GM18907 (cell line): ENCODE results near the gene BTBD6.
"Not testable (repeated sequence)": the region's sequence is repeated elsewhere in the genome, so short reads cannot be mapped to it uniquely, and the experiment has no call there.

Experiments
- ATAC-seq: cut with Tn5 transposase; IDR thresholded peaks from one replicate; pipeline ENCODE4 v1.9.1; 2021; ENCODE audit warnings: mild to moderate bottlenecking, moderate library complexity; ENCODE audit not compliant: unreplicated experiment

BTBD6 gene

DNA sequence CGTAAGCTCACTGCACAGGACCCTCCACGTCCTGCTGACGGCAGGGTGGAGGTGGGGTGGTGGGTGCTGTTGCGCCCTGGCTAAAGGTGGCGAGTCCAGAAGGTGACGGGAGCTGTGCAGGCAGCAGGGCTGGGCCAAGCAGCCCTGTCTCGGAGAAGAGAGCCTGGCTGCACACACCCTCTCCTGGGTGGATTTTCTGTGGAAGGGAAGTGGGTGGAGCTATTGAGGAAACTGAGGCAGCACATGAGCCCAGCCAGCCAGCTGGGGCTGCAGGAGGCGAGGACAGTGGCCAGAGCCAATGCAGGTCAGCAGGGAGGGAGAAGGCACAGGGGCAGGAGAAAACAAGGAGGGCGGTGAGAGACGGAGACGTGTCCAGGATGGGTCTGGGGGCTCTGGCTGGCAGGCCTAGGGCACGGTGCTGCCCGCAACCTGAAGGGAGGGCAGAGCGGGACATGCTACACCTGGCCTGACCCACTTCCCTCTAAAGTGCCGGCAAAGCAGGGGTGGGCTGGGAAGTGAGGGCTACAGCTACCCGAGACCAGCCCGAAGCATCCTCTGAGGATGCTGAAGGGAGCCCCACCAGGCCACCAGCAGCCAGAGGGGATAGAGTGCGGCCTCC lies 20.5 kb downstream of the BTBD6 start:
- ATAC-seq = no peak

DNA sequence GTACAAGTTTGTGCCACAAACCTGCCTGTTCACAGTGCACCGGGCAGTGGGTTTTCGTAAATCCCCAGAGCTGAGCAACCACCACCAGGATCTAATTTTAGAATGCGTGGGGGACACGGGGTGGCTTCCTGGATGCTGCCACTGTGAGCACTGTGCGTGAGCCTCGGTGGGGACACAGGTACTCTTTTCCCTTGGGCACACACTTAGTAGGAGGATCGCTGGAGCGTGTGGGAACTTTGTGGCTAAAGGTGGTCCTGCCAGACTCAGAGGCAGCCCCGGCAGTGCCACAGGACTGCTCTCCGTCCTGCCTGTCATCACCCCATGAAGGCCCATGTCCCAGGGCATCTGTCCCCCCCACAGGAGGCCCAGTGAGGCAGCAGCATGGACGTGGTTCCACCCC lies 21.1 kb downstream of the BTBD6 start:
- no peak for ATAC-seq

DNA sequence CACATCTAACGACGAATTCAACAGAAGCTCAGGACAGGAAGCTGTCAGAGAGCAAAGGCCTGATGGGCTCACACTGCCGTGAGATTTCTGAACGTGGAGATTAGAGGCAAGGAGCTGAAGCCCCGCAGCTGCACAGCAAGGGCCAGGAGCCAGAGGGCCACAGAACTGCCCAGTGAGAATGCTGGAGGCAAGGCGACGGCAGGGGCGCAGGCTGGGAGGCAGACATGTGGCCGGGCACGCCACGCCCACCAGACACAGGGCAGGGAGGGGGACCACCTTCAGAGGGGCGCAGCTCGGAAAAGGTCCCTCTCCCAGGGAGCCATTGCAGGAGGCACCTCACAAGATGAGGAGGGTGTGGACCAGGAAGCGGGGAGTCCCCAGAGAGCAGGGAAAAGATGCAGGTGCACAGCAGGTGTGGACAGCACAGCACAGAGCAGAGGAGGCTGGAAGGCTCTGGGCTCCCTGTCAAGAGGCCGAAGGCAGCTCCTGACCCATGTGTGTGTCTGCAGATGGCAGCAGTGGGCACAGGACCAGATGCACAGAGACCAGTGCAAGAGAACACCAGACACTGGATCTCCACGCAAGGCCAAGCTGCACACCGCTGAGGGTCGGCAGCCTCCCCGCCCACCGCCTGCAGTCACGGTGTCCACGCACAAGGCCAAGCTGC lies 23.0 kb downstream of the BTBD6 start:
- ATAC-seq = no peak

GRCh38 chr14:105272623-105273022 lies 24.3 kb downstream of the BTBD6 start:
- no peak for ATAC-seq

GRCh38 chr14:105273062-105273461 lies 24.7 kb downstream of the BTBD6 start:
- no peak for ATAC-seq

DNA sequence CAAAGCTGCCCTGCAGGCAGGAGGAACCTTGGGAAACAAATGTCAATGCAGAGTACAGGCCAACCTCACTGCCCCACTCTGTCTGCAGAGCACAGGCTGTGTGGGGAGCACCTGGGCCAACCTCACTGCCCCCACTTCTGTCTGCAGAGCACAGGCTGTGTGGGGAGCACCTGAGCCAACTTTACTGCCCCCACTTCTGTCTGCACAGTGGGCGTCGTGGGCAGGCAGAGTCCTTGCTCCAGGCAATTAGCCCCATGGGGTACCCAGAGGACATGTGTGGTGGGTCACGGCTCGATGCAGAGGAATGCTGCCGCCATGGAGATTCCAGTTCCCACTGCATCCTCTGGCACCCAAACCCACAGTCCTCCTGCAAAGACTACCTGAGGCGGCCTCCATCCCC lies 26.3 kb downstream of the BTBD6 start:
- no peak for ATAC-seq

DNA sequence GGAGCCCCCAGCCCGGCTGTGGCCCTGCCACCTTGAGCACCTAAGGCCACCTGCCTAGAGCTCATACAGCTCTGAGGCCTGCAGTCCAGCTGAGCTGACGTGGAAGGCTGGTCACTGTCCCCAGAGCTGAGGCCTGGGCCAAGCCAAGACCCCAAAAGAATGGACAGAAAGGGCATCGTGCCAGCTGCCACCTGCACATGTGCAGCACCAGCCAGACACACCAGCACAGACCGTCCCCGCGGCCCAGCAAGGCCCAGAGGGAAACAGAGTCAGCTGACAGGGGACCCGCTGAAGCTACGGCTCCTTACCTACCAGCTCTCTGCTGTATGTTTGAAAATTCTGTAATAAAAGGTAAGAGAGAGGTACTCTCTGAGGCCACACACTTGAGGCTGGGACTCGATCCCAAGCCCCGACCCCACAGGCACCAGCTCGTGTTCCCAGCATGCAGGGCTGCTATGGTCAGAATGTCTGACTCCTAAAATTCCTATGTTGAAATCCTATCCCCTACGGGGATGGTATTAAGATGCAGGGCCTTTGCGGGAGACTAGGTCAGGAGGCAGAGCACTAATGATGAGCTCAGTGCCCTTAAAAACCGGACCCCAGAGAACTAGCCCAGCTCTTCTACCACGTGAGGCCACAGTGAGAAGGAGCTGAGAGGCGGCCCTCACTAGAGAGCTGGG lies 27.1 kb downstream of the BTBD6 start:
- no peak for ATAC-seq

- not testable (repeated sequence) for ATAC-seq
Observed at GRCh38 chr14:105277448-105277847, 29.1 kb downstream of the BTBD6 start.

DNA sequence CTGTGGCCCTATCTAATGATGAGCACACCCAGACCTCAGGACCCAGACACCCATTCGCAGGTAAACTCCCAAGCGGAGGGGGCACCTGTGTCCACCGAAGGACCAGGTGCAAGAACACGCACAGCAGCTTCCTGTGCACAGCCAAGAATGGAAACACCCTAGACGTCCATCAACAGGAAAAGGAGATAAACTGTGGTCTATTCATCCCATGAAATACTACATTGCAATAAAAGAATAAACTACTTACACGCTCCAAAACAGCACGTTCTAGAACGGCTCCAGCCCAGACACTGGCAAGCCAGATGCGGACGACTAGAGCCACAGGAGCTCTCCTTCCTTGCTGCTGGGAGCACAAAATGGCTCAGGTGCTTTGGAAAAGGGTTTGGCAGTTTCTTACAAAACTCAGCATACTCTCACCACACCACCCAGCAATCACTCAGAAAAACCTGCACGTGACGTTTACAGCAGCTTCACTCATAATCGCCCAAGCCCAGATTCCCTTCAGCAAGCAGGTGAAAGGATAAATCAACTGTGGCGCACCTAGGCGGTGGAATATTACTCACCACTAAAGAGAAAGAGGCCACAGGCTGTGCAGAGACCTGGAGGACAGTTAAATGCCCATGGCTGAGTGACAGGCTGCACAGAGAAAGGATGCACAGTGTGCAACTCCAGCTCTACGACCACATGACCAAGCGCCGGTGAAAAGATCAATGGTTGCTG lies 31.5 kb downstream of the BTBD6 start:
- ATAC-seq = no peak

GRCh38 chr14:105280525-105280924 lies 32.2 kb downstream of the BTBD6 start:
- no peak for ATAC-seq

GRCh38 chr14:105281371-105282097 lies 33.2 kb downstream of the BTBD6 start:
- no peak for ATAC-seq

- ATAC-seq = no peak
Observed at GRCh38 chr14:105282098-105282725, 33.9 kb downstream of the BTBD6 start.

- ATAC-seq = no peak
Observed at GRCh38 chr14:105283028-105283427, 34.7 kb downstream of the BTBD6 start.

DNA sequence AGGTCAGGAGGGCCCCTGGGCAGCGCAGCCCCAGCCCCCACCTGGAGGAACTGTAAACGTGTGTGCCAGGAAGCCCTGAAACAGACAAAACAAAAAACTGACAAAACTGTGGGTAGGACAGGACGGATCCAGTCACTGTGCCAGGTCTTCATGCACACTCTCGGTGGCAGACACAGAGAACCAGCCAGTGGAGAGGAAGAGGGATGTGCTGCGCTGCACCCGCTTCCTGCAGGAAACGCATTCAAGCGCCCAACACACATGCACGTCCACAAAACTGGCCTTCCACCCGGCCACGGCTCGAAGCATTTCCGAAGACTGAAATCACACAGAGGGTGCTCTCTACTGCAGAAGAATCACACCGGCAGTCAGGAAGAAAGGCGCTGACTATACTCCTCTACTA lies 35.6 kb downstream of the BTBD6 start:
- ATAC-seq = no peak

GRCh38 chr14:105285174-105285573 lies 36.8 kb downstream of the BTBD6 start:
- ATAC-seq = no peak

- ATAC-seq = no peak
Observed at GRCh38 chr14:105286759-105287144, 38.4 kb downstream of the BTBD6 start.

GRCh38 chr14:105287249-105288102 lies 39.1 kb downstream of the BTBD6 start:
- ATAC-seq = no peak

GRCh38 chr14:105288936-105289335 lies 40.6 kb downstream of the BTBD6 start:
- ATAC-seq = not testable (repeated sequence)

GRCh38 chr14:105290621-105291346 lies 42.5 kb downstream of the BTBD6 start:
- no peak for ATAC-seq
